GM23338 (cell line): ENCODE measurements around the gene LNX1. TPM values are rescaled to one million over a fixed set of nuclear protein-coding genes. Genes with fewer than 3 reads are reported as not detected.

ENCODE experiments used
- ATAC-seq: fragments of 200-7000 bp; cut with Tn5 transposase; 3 replicates; pipeline ENCODE4 v1.9.1; 2020
- DNase-seq: peaks from one replicate; pipeline ENCODE4 v3.0.0-alpha.2; 2015; ENCODE audit warnings: low spot score
- H2AFZ ChIP-seq: fragments of 200-600 bp; sonication (generic); 2 replicates; pipeline ENCODE4 v1.8.0; 2016; ENCODE audit warnings: antibody characterized with exemption, mild to moderate bottlenecking, moderate library complexity
- H3F3A ChIP-seq: fragments of 200-600 bp; sonication (generic); replicated peaks from 2 replicates; pipeline ENCODE4 v1.8.0; 2017; ENCODE audit warnings: antibody characterized with exemption, mixed run types, low read depth
- H3K27ac ChIP-seq: fragments of 200-600 bp; sonication (generic); 2 replicates; pipeline ENCODE4 v1.6.1; 2016; ENCODE audit warnings: low read depth
- H3K27me3 ChIP-seq: fragments of 200-600 bp; sonication (generic); 2 replicates; pipeline ENCODE4 v1.8.0; 2016; ENCODE audit warnings: mild to moderate bottlenecking, mixed run types, moderate library complexity; ENCODE audit not compliant: insufficient read depth
- H3K36me3 ChIP-seq: fragments of 200-600 bp; sonication (generic); 2 replicates; pipeline ENCODE4 v1.8.0; 2016; ENCODE audit warnings: mild to moderate bottlenecking; ENCODE audit not compliant: insufficient read depth
- H3K4me1 ChIP-seq: fragments of 200-600 bp; sonication (generic); 2 replicates; pipeline ENCODE4 v1.8.0; 2016; ENCODE audit warnings: mild to moderate bottlenecking, moderate library complexity; ENCODE audit not compliant: insufficient read depth
- H3K4me2 ChIP-seq: fragments of 200-600 bp; sonication (generic); 2 replicates; pipeline ENCODE4 v1.7.1; 2017; ENCODE audit warnings: mixed run types
- H3K4me3 ChIP-seq: fragments of 200-600 bp; sonication (generic); 2 replicates; pipeline ENCODE4 v1.6.1; 2016; ENCODE audit warnings: mixed run types
- H3K79me2 ChIP-seq: fragments of 200-600 bp; sonication (generic); replicated peaks from 2 replicates; pipeline ENCODE4 v1.8.0; 2017; ENCODE audit warnings: mild to moderate bottlenecking; ENCODE audit not compliant: insufficient read depth
- H3K9me2 ChIP-seq: fragments of 200-600 bp; sonication (generic); 2 replicates; pipeline ENCODE4 v1.8.0; 2017; ENCODE audit not compliant: insufficient read depth
- H4K20me1 ChIP-seq: fragments of 200-600 bp; sonication (generic); replicated peaks from 2 replicates; pipeline ENCODE4 v1.8.0; 2017; ENCODE audit warnings: mild to moderate bottlenecking; ENCODE audit not compliant: insufficient read depth
- H3K27ac Mint-ChIP-seq: 2 replicates; pipeline ENCODE4 v1.8.0; 2020; ENCODE audit warnings: inconsistent platforms, mild to moderate bottlenecking, moderate library complexity, mixed read lengths
- H3K27me3 Mint-ChIP-seq: 3 replicates; pipeline ENCODE4 v1.8.0; 2022; ENCODE audit warnings: low read depth, mild to moderate bottlenecking, moderate library complexity, mixed read lengths, inconsistent platforms; ENCODE audit not compliant: insufficient read depth, poor library complexity
- H3K36me3 Mint-ChIP-seq: 3 replicates; pipeline ENCODE4 v1.8.0; 2021; ENCODE audit warnings: low read depth, mild to moderate bottlenecking, inconsistent platforms, moderate library complexity, mixed read lengths
- H3K4me1 Mint-ChIP-seq: 3 replicates; pipeline ENCODE4 v1.8.0; 2020; ENCODE audit warnings: mild to moderate bottlenecking, inconsistent platforms, mixed read lengths
- H3K4me3 Mint-ChIP-seq: 3 replicates; pipeline ENCODE4 v1.8.0; 2021; ENCODE audit warnings: moderate library complexity, mild to moderate bottlenecking, inconsistent platforms, mixed read lengths
- H3K9me3 Mint-ChIP-seq: 3 replicates; pipeline ENCODE4 v1.8.0; 2020; ENCODE audit warnings: moderate library complexity, mild to moderate bottlenecking, inconsistent platforms, mixed read lengths
- ETS1 ChIP-seq: IDR thresholded peaks from 2 replicates; pipeline ENCODE4 v1.6.1; 2016; ENCODE audit warnings: antibody characterized with exemption
- JUNB ChIP-seq: IDR thresholded peaks from one replicate; pipeline ENCODE4 v1.6.1; 2016; ENCODE audit warnings: antibody characterized with exemption; ENCODE audit not compliant: unreplicated experiment
- STAT1 ChIP-seq: IDR thresholded peaks from one replicate; pipeline ENCODE4 v1.6.1; 2016; ENCODE audit warnings: antibody characterized with exemption; ENCODE audit not compliant: unreplicated experiment
- ZNF114 ChIP-seq: fragments of 250-450 bp; sonication (Bioruptor Pico); IDR thresholded peaks from 2 replicates; pipeline ENCODE4 v1.5.0; 2020; ENCODE audit warnings: mild to moderate bottlenecking, moderate library complexity
- ZNF331 ChIP-seq: fragments of 250-450 bp; sonication (Bioruptor Pico); IDR thresholded peaks from 2 replicates; pipeline ENCODE4 v1.5.0; 2020; ENCODE audit warnings: low read depth, mild to moderate bottlenecking, moderate library complexity
- polyA plus RNA-seq: library from polyadenylated mRNA; unstranded; fragments of >200 nt; fragmentation: Nextera tagmentation; extraction: Ambion mirVana; gene quantifications from 2 replicates; pipeline ENCODE4 v1.2.1, GENCODE V29; 2016
- total RNA-seq: library from RNA; depleted of rRNA; stranded (reverse); fragments of >200 nt; shearing (Covaris generic); gene quantifications from 2 replicates; pipeline ENCODE4 v1.2.3, GENCODE V29; 2014
- TF ChIP-seq, protein P1 (sequence below): fragments of 250-450 bp; sonication (Bioruptor Pico); IDR thresholded peaks from 2 replicates; pipeline ENCODE4 v1.5.0; 2020; ENCODE audit warnings: mild to moderate bottlenecking, moderate library complexity

LNX1 gene
- total and polyA plus RNA-seq, 2 experiments from 2014 or later = 5.4 to 6.4 TPM

DNA sequence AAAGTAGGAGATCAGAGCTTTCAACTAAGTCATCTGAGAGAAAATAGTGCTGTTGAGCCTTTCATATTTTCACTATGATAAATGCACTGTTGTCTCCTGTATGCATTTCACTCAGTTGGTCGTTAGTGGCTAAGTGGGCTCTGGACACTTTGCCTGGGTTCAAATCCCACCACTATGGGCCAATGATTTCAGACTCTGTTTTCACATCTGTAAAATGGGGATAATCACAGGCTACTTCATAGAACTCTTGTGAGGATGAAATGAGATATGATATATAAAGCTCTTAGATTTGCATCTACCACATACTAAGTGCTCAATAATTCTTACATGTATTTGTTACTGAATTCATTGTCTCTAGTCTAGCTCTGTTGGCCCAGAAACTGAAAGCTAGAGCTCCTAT is 16.8 kb downstream of the LNX1 start:
- peaks cover 3% of the 10 kb centered on the region for H3K4me1 Mint-ChIP-seq
- H3K27me3 Mint-ChIP-seq = peaks cover 3% of the 10 kb centered on the region
- Histone ChIP-seq H4K20me1 (no peaks in the 10 kb centered on the region), H3K4me3 (no peak overlapping the region), H3F3A (no peaks in the 10 kb centered on the region), H3K27ac (no peak overlapping the region), H3K4me2 (no peak overlapping the region), H3K27me3 (no peaks in the 10 kb centered on the region), H3K9me2 (no peaks in the 10 kb centered on the region), H2AFZ (no peak overlapping the region), H3K4me1 (peaks cover 3% of the 10 kb centered on the region; the same call in 1 of the 2 replicates), H3K79me2 (no peaks in the 10 kb centered on the region), H3K36me3 (no peaks in the 10 kb centered on the region)
- H3K4me3 Mint-ChIP-seq = no peak overlapping the region
- no peak overlapping the region for H3K27ac Mint-ChIP-seq
- ATAC-seq = no peak
- H3K36me3 Mint-ChIP-seq = peaks cover 8% of the 10 kb centered on the region; the same call in 1 of the 3 replicates
- no peak for DNase-seq
- no peak for TF ChIP-seq JUNB
- TF ChIP-seq ETS1 = no peak
- TF ChIP-seq, protein P1, sequence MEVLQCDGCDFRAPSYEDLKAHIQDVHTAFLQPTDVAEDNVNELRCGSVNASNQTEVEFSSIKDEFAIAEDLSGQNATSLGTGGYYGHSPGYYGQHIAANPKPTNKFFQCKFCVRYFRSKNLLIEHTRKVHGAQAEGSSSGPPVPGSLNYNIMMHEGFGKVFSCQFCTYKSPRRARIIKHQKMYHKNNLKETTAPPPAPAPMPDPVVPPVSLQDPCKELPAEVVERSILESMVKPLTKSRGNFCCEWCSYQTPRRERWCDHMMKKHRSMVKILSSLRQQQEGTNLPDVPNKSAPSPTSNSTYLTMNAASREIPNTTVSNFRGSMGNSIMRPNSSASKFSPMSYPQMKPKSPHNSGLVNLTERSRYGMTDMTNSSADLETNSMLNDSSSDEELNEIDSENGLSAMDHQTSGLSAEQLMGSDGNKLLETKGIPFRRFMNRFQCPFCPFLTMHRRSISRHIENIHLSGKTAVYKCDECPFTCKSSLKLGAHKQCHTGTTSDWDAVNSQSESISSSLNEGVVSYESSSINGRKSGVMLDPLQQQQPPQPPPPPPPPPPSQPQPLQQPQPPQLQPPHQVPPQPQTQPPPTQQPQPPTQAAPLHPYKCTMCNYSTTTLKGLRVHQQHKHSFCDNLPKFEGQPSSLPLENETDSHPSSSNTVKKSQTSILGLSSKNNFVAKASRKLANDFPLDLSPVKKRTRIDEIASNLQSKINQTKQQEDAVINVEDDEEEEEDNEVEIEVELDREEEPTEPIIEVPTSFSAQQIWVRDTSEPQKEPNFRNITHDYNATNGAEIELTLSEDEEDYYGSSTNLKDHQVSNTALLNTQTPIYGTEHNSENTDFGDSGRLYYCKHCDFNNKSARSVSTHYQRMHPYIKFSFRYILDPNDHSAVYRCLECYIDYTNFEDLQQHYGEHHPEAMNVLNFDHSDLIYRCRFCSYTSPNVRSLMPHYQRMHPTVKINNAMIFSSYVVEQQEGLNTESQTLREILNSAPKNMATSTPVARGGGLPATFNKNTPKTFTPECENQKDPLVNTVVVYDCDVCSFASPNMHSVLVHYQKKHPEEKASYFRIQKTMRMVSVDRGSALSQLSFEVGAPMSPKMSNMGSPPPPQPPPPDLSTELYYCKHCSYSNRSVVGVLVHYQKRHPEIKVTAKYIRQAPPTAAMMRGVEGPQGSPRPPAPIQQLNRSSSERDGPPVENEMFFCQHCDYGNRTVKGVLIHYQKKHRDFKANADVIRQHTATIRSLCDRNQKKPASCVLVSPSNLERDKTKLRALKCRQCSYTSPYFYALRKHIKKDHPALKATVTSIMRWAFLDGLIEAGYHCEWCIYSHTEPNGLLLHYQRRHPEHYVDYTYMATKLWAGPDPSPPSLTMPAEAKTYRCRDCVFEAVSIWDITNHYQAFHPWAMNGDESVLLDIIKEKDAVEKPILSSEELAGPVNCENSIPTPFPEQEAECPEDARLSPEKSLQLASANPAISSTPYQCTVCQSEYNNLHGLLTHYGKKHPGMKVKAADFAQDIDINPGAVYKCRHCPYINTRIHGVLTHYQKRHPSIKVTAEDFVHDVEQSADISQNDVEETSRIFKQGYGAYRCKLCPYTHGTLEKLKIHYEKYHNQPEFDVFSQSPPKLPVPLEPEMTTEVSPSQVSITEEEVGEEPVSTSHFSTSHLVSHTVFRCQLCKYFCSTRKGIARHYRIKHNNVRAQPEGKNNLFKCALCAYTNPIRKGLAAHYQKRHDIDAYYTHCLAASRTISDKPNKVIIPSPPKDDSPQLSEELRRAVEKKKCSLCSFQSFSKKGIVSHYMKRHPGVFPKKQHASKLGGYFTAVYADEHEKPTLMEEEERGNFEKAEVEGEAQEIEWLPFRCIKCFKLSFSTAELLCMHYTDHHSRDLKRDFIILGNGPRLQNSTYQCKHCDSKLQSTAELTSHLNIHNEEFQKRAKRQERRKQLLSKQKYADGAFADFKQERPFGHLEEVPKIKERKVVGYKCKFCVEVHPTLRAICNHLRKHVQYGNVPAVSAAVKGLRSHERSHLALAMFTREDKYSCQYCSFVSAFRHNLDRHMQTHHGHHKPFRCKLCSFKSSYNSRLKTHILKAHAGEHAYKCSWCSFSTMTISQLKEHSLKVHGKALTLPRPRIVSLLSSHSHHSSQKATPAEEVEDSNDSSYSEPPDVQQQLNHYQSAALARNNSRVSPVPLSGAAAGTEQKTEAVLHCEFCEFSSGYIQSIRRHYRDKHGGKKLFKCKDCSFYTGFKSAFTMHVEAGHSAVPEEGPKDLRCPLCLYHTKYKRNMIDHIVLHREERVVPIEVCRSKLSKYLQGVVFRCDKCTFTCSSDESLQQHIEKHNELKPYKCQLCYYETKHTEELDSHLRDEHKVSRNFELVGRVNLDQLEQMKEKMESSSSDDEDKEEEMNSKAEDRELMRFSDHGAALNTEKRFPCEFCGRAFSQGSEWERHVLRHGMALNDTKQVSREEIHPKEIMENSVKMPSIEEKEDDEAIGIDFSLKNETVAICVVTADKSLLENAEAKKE (CRISPR knock-in tag) = no peak
- no peak for TF ChIP-seq ZNF114 (CRISPR knock-in tag)
- TF ChIP-seq STAT1 = no peak
- H3K9me3 Mint-ChIP-seq = peaks cover 6% of the 10 kb centered on the region; the same call in 1 of the 3 replicates

DNA sequence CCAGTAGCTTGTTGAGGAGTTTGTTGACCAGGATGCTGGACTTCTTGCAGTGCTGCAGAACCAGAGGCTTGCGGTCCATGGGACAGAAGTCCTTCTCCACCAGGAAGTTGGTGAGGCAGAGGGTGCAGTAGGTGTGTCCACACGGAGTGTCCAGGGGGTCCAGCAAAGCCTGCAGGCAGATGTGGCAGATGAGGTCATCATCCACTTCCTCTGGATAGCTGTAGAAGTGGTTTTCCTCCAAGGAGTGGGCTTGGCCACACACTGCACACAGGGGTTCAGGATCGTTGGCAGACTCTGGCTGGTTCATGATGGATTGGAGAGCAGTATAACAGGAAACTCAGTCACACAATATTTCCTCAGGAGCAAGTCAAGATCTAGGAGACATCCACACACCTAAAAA is 17.6 kb downstream of the LNX1 start:
- Histone ChIP-seq H3K36me3 (no peaks in the 10 kb centered on the region), H2AFZ (no peak overlapping the region), H3K27me3 (no peaks in the 10 kb centered on the region), H3K27ac (no peak overlapping the region), H3K4me1 (no peaks in the 10 kb centered on the region), H3K79me2 (no peaks in the 10 kb centered on the region), H3F3A (no peaks in the 10 kb centered on the region), H4K20me1 (no peaks in the 10 kb centered on the region), H3K4me2 (no peak overlapping the region), H3K9me2 (no peaks in the 10 kb centered on the region), H3K4me3 (no peak overlapping the region)
- ATAC-seq (no peak), DNase-seq (no peak)
- Mint-ChIP-seq H3K9me3 (peaks cover 6% of the 10 kb centered on the region; the same call in 1 of the 3 replicates), H3K27me3 (peaks cover 3% of the 10 kb centered on the region), H3K27ac (no peak overlapping the region), H3K36me3 (peaks cover 8% of the 10 kb centered on the region; the same call in 1 of the 3 replicates), H3K4me3 (no peak overlapping the region), H3K4me1 (no peaks in the 10 kb centered on the region; the same call in 2 of the 3 replicates)
- TF ChIP-seq JUNB (no peak), ZNF331 (CRISPR knock-in tag) (no peak)
